DND-41 (cell line): ENCODE measurements around the gene FCRLA.

Experiments
- ATAC-seq: fragments of 200-7000 bp; cut with Tn5 transposase; 3 replicates; pipeline ENCODE4 v1.9.1; 2021; ENCODE audit warnings: low read depth; ENCODE audit not compliant: insufficient read depth
- DNase-seq: peaks from one replicate; pipeline ENCODE4 v3.0.0-alpha.2; 2020
- H2AFZ ChIP-seq: 2 replicates; pipeline ENCODE4 v1.6.0; 2012; ENCODE audit warnings: low read depth, low read length
- H3K27ac ChIP-seq: 2 replicates; pipeline ENCODE4 v1.5.1; 2012; ENCODE audit warnings: low read length, inconsistent platforms
- H3K27me3 ChIP-seq: fragments of 200-600 bp; sonication (generic); 2 replicates; pipeline ENCODE4 v1.6.0; 2012; ENCODE audit warnings: low read length, mild to moderate bottlenecking, inconsistent platforms; ENCODE audit not compliant: insufficient read depth, poor library complexity
- H3K36me3 ChIP-seq: 2 replicates; pipeline ENCODE4 v1.5.1; 2012; ENCODE audit warnings: low read length, inconsistent platforms; ENCODE audit not compliant: insufficient read depth
- H3K4me1 ChIP-seq: 2 replicates; pipeline ENCODE4 v1.5.1; 2012; ENCODE audit warnings: mild to moderate bottlenecking, low read length; ENCODE audit not compliant: insufficient read depth
- H3K4me2 ChIP-seq: 2 replicates; pipeline ENCODE4 v1.6.0; 2012; ENCODE audit warnings: mild to moderate bottlenecking, moderate library complexity, low read length, inconsistent platforms; ENCODE audit not compliant: insufficient read depth
- H3K4me3 ChIP-seq, 2 experiments: fragments of 200-600 bp in 1 of 2; shearing (Covaris generic) in 1 of 2; 2 replicates each; pipeline ENCODE4 v1.5.1; 2012 to 2016; ENCODE audit warnings: inconsistent platforms in 2 of 2, low read length in 2 of 2, mild to moderate bottlenecking in 2 of 2, low read depth in 1 of 2, moderate library complexity in 1 of 2
- H3K79me2 ChIP-seq: 2 replicates; pipeline ENCODE4 v1.6.0; 2012; ENCODE audit warnings: low read length, inconsistent platforms; ENCODE audit not compliant: insufficient read depth
- H3K9ac ChIP-seq: 2 replicates; pipeline ENCODE4 v1.6.0; 2012; ENCODE audit warnings: low read depth, mild to moderate bottlenecking, inconsistent platforms, low read length, moderate library complexity
- H3K9me3 ChIP-seq: 2 replicates; pipeline ENCODE4 v1.5.1; 2012; ENCODE audit warnings: low read length, moderate library complexity, mild to moderate bottlenecking, inconsistent platforms; ENCODE audit not compliant: insufficient read depth, severe bottlenecking
- H4K20me1 ChIP-seq: 2 replicates; pipeline ENCODE4 v1.6.0; 2012; ENCODE audit warnings: low read length; ENCODE audit not compliant: insufficient read depth
- CTCF ChIP-seq: IDR thresholded peaks from 2 replicates; pipeline ENCODE4 v1.5.1; 2012; ENCODE audit warnings: borderline replicate concordance, low read length, moderate library complexity, mild to moderate bottlenecking; ENCODE audit not compliant: poor library complexity, severe bottlenecking; ENCODE audit errors: extremely low read depth
- EZH2 ChIP-seq: IDR thresholded peaks from 3 replicates; pipeline ENCODE4 v1.6.1; 2012; ENCODE audit warnings: borderline replicate concordance, low read depth, mild to moderate bottlenecking, moderate library complexity, low read length, inconsistent platforms; ENCODE audit not compliant: severe bottlenecking

FCRLA gene

GRCh38 chr1:161731981-161732718 lies 25.1 kb downstream of the FCRLA start:
- Histone ChIP-seq H3K79me2 (no peaks in the 10 kb centered on the region), H3K9me3 (no peaks in the 10 kb centered on the region), H3K27me3 (peaks cover 56% of the 10 kb centered on the region), H2AFZ (no peak overlapping the region), H3K36me3 (no peaks in the 10 kb centered on the region), H3K27ac (no peak overlapping the region), H4K20me1 (no peaks in the 10 kb centered on the region), H3K4me1 (peaks cover 18% of the 10 kb centered on the region), H3K9ac (no peak overlapping the region), H3K4me2 (no peak overlapping the region), H3K4me3 (no peak overlapping the region)
- TF ChIP-seq EZH2: no peak
- DNase-seq: no peak
- no peak for ATAC-seq

GRCh38 chr1:161733526-161733925 lies 26.5 kb downstream of the FCRLA start:
- Histone ChIP-seq H4K20me1 (no peaks in the 10 kb centered on the region), H3K36me3 (no peaks in the 10 kb centered on the region), H2AFZ (no peak overlapping the region), H3K4me2 (no peak overlapping the region), H3K79me2 (no peaks in the 10 kb centered on the region), H3K9ac (no peak overlapping the region), H3K4me3 (no peak overlapping the region), H3K4me1 (peaks cover 4% of the 10 kb centered on the region; the same call in 1 of the 2 replicates), H3K9me3 (no peaks in the 10 kb centered on the region), H3K27me3 (peaks cover 58% of the 10 kb centered on the region), H3K27ac (no peak overlapping the region)
- TF ChIP-seq CTCF (no peak), EZH2 (no peak)
- ATAC-seq (no peak), DNase-seq (no peak)

- Histone ChIP-seq H3K27ac (no peak overlapping the region), H3K4me3 (no peak overlapping the region), H2AFZ (no peak overlapping the region), H3K4me1 (peaks cover 7% of the 10 kb centered on the region; the same call in 1 of the 2 replicates), H3K36me3 (no peaks in the 10 kb centered on the region), H3K9me3 (no peaks in the 10 kb centered on the region), H3K9ac (no peak overlapping the region), H3K4me2 (no peak overlapping the region), H3K79me2 (no peaks in the 10 kb centered on the region), H3K27me3 (peaks cover 49% of the 10 kb centered on the region), H4K20me1 (no peaks in the 10 kb centered on the region)
- TF ChIP-seq EZH2: no peak
- no peak for TF ChIP-seq CTCF
- ATAC-seq (no peak), DNase-seq (no peak)
Measured at GRCh38 chr1:161735837-161736236, 28.8 kb downstream of the FCRLA start.

- Histone ChIP-seq H4K20me1 (no peaks in the 10 kb centered on the region), H3K9ac (no peak overlapping the region), H3K9me3 (no peaks in the 10 kb centered on the region), H2AFZ (no peak overlapping the region), H3K27me3 (peaks cover 43% of the 10 kb centered on the region), H3K36me3 (no peaks in the 10 kb centered on the region), H3K4me3 (no peak overlapping the region), H3K4me2 (no peak overlapping the region), H3K4me1 (peaks cover 11% of the 10 kb centered on the region), H3K27ac (no peak overlapping the region), H3K79me2 (no peaks in the 10 kb centered on the region)
- ATAC-seq (no peak), DNase-seq (no peak)
- TF ChIP-seq EZH2 (no peak), CTCF (no peak)
Measured at GRCh38 chr1:161736335-161736969, 29.4 kb downstream of the FCRLA start.
